ENCODE measurements around the gene NXN. TPM values are rescaled to one million over a fixed set of nuclear protein-coding genes. Genes with fewer than 3 reads are reported as not detected.
"Not testable (repeated sequence)": the region's sequence is repeated elsewhere in the genome, so short reads cannot be mapped to it uniquely, and the experiment has no call there.

The NXN gene
- total RNA-seq, 2 donors from 2014 or later: 24.4 TPM

- peak in 1 of 4 donors; percentile 9 for DNase-seq
Observed at GRCh38 chr17:836151-836550, 143.4 kb downstream of the NXN start.

GRCh38 chr17:835721-836120, 143.9 kb downstream of the NXN start:
- ATAC-seq; H3K9me3 ChIP-seq; H3K4me3 ChIP-seq; DNase-seq; H3K36me3 ChIP-seq (replicated peaks in 1 of 2; ENCODE audit: insufficient read depth in 1 of 2, low read depth in 2 of 2); H3K4me1 ChIP-seq; H3K27me3 ChIP-seq; intact Hi-C loops (cut with DNase I): not testable (repeated sequence)
- WGBS, 2 donors: 74 to 86% methylated on average over 1 to 4 of the region's 27 CpGs
- peak overlapping the region in 1 of 4 donors; percentile 44 for H3K27ac ChIP-seq

More at GRCh38 chr17:836151-836550, 143.4 kb downstream of the NXN start:
- intact Hi-C loops (cut with DNase I): no loop called here
- Histone ChIP-seq H3K4me1 (no peaks in the 10 kb centered on the region), H3K36me3 (replicated peaks in 1 of 2; ENCODE audit: insufficient read depth in 1 of 2, low read depth in 2 of 2) (no peaks in the 10 kb centered on the region), H3K27ac (peak overlapping the region in 1 of 4 donors; percentile 44), H3K4me3 (no peak overlapping the region), H3K9me3 (no peaks in the 10 kb centered on the region), H3K27me3 (no peaks in the 10 kb centered on the region)
- 91 to 96% methylated on average over 9 of the region's 9 CpGs for WGBS, 2 donors
- peak; percentile 27 for ATAC-seq
- TF ChIP-seq CTCF (IDR thresholded peaks at IDR 0.05) (no peak), POLR2A (IDR thresholded peaks at IDR 0.05) (no peak)

- H3K4me3 ChIP-seq: no peak overlapping the region
- H3K9me3 ChIP-seq: no peaks in the 10 kb centered on the region
- no peak for TF ChIP-seq POLR2A (IDR thresholded peaks at IDR 0.05)
- TF ChIP-seq CTCF (IDR thresholded peaks at IDR 0.05): no peak
- ATAC-seq (peak; percentile 74), DNase-seq (peak in 2 of 4 donors; percentile 21 to 50)
- intact Hi-C loops (cut with DNase I): no loop called here
- H3K36me3 ChIP-seq (replicated peaks in 1 of 2; ENCODE audit: insufficient read depth in 1 of 2, low read depth in 2 of 2): no peaks in the 10 kb centered on the region
- H3K27ac ChIP-seq: peak overlapping the region in 1 of 4 donors; percentile 24
- no peaks in the 10 kb centered on the region for H3K4me1 ChIP-seq
- no peaks in the 10 kb centered on the region for H3K27me3 ChIP-seq
- WGBS, 2 donors: 66 to 71% methylated on average over 9 of the region's 9 CpGs
Observed at GRCh38 chr17:835263-835662, 144.3 kb downstream of the NXN start.

GRCh38 chr17:834136-834535, 145.4 kb downstream of the NXN start:
- H3K27ac ChIP-seq: no peak overlapping the region
- no peaks in the 10 kb centered on the region for H3K4me1 ChIP-seq
- H3K27me3 ChIP-seq: no peaks in the 10 kb centered on the region
- H3K9me3 ChIP-seq: no peaks in the 10 kb centered on the region
- H3K36me3 ChIP-seq (replicated peaks in 1 of 2; ENCODE audit: insufficient read depth in 1 of 2, low read depth in 2 of 2): no peaks in the 10 kb centered on the region
- no peak for DNase-seq
- intact Hi-C loops (cut with DNase I): no loop called here
- ATAC-seq: no peak
- no peak for TF ChIP-seq CTCF (IDR thresholded peaks at IDR 0.05)
- TF ChIP-seq POLR2A (IDR thresholded peaks at IDR 0.05): no peak
- H3K4me3 ChIP-seq: no peak overlapping the region
- WGBS, 2 donors: 83% methylated on average over 4 to 6 of the region's 6 CpGs

- intact Hi-C loops (cut with DNase I): no loop called here
- TF ChIP-seq CTCF (IDR thresholded peaks at IDR 0.05): no peak
- no peak for TF ChIP-seq POLR2A (IDR thresholded peaks at IDR 0.05)
- no peaks in the 10 kb centered on the region for H3K9me3 ChIP-seq
- ATAC-seq (no peak), DNase-seq (no peak)
- no peak overlapping the region for H3K27ac ChIP-seq
- no peaks in the 10 kb centered on the region for H3K4me1 ChIP-seq
- 87 to 90% methylated on average over 7 of the region's 7 CpGs for WGBS, 2 donors
- H3K36me3 ChIP-seq (replicated peaks in 1 of 2; ENCODE audit: insufficient read depth in 1 of 2, low read depth in 2 of 2): no peaks in the 10 kb centered on the region
- no peaks in the 10 kb centered on the region for H3K27me3 ChIP-seq
- H3K4me3 ChIP-seq: no peak overlapping the region
Observed at GRCh38 chr17:830950-831349, 148.6 kb downstream of the NXN start.
